HCT116 (cell line): ENCODE results near the gene SEC14L6.
A peak's percentile ranks its signal among the peaks of the same experiment; 100 is the strongest.

Experiments used
- EZH2 ChIP-seq: fragments of 200-600 bp; sonication (generic); IDR thresholded peaks from 2 replicates; pipeline ENCODE4 v1.6.1; 2017; ENCODE audit warnings: antibody characterized with exemption, mixed run types
- EZH2phosphoT487 ChIP-seq: fragments of 200-600 bp; IDR thresholded peaks from 2 replicates; pipeline ENCODE4 v1.6.1; 2018; ENCODE audit warnings: antibody characterized with exemption, borderline replicate concordance
- JUND ChIP-seq: IDR thresholded peaks from 2 replicates; pipeline ENCODE4 v1.6.1; 2012
- MAX ChIP-seq: IDR thresholded peaks from 2 replicates; pipeline ENCODE4 v1.6.1; 2012
- POLR2A ChIP-seq: IDR thresholded peaks from 2 replicates; pipeline ENCODE4 v1.7.0; 2011; ENCODE audit warnings: borderline replicate concordance; ENCODE audit not compliant: insufficient read depth, insufficient read length; ENCODE audit errors: extremely low read depth
- POLR2AphosphoS5 ChIP-seq: IDR thresholded peaks from 2 replicates; pipeline ENCODE4 v1.6.1; 2011; ENCODE audit warnings: mild to moderate bottlenecking, low read depth, low read length, moderate library complexity
- RAD21 ChIP-seq: IDR thresholded peaks from 2 replicates; pipeline ENCODE4 v1.6.1; 2012; ENCODE audit warnings: low read depth, mild to moderate bottlenecking
- REST ChIP-seq: IDR thresholded peaks from 2 replicates; pipeline ENCODE4 v1.6.1; 2012; ENCODE audit warnings: low read depth
- TF ChIP-seq, protein P1 (sequence below), 3 experiments: fragments of 200-600 bp in 1 of 3; sonication (generic) in 1 of 3; IDR thresholded peaks in 2 of 3; conservative IDR thresholded peaks in 1 of 3; 2 replicates each; pipeline ENCODE4 v1.5.1; 2012 to 2017; ENCODE audit warnings: low read depth in 2 of 3, low read length in 2 of 3, antibody characterized with exemption in 1 of 3, borderline replicate concordance in 1 of 3, control low read depth in 1 of 3, mild to moderate bottlenecking in 1 of 3, mixed read lengths in 1 of 3, mixed run types in 1 of 3, moderate library complexity in 1 of 3; ENCODE audit not compliant: insufficient read depth in 1 of 3

DNA sequence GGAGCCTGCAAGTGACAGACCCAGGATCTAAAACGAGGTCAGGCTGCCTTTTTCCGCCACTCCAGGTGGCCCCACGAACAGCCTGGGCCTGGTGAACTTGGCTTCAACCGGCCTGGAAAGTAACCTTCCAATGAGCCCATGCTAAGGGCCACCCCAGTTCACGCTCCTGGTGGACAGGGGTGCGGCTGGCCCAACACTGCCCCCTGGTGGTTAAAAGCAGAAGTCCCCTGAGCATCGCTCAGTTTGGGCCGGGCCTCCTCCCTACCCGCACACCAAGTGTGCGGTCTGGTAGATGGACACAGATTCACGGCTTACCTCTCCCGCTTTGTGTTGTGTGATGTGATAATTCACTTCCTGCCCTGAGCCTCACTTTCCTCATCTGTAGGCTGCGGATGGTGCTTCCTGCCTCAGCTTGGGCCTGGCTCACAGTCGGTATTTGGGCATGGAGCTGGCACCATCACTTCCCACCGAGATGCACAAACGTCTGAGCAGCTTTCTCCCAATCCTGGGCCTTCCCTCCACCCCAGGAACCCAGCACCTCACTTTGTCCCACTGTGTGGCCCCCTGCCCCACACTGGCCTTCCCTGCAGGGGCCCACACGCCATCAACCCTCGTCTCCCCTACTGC lies 61.1 kb downstream of the SEC14L6 start:
- TF ChIP-seq RAD21 (peak; percentile 85), POLR2AphosphoS5 (0 out of 2 replicates have a peak, but pooled peaks have one; percentile 22), MAX (no peak), JUND (no peak), EZH2 (no peak), POLR2A (no peak), EZH2phosphoT487 (no peak), REST (no peak)
- TF ChIP-seq, protein P1, sequence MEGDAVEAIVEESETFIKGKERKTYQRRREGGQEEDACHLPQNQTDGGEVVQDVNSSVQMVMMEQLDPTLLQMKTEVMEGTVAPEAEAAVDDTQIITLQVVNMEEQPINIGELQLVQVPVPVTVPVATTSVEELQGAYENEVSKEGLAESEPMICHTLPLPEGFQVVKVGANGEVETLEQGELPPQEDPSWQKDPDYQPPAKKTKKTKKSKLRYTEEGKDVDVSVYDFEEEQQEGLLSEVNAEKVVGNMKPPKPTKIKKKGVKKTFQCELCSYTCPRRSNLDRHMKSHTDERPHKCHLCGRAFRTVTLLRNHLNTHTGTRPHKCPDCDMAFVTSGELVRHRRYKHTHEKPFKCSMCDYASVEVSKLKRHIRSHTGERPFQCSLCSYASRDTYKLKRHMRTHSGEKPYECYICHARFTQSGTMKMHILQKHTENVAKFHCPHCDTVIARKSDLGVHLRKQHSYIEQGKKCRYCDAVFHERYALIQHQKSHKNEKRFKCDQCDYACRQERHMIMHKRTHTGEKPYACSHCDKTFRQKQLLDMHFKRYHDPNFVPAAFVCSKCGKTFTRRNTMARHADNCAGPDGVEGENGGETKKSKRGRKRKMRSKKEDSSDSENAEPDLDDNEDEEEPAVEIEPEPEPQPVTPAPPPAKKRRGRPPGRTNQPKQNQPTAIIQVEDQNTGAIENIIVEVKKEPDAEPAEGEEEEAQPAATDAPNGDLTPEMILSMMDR (IDR thresholded peaks at IDR 0.05 in 2 of 3, conservative IDR thresholded peaks at IDR 0.05 in 1 of 3; ENCODE audit: borderline replicate concordance in 1 of 3, insufficient read depth in 1 of 3, low read depth in 2 of 3, low read length in 2 of 3) = peak; percentile 77 to 95 (median 85)
